ENCODE measurements around the gene HOXA7.
A peak's percentile ranks its signal among the peaks of the same experiment; 100 is the strongest.

HOXA7 gene

DNA sequence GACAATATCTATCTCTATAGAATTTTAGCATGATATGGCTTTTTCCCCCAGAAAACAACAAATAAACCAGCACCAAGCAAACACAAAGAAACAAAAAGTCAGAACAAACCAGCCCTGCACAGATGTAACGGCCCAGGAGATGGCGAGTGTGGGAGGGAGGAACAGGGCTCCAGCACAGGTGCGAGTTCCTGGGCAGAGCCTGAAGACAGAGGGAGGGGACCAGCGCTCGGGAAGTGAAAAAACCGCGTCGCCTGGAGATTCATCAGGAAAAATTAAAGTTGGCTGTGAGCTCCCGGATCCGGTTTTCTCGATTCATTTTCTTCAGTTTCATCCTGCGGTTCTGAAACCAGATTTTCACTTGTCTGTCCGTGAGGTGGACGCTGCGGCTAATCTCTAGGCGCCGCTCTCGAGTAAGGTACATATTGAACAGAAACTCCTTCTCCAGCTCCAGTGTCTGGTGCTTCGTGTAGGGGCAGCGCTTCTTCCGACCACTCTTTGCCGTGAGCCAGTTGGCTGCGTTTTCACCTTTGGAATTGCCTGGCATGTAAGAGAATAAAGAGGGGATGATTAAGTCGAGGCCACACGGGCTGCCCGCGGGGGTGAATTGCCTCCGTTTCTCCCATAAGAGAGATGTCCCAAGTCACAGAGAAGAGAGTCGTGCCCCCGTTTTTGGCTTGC lies 15.3 kb upstream of the HOXA7 start (continued):
- TF ChIP-seq, protein P1, sequence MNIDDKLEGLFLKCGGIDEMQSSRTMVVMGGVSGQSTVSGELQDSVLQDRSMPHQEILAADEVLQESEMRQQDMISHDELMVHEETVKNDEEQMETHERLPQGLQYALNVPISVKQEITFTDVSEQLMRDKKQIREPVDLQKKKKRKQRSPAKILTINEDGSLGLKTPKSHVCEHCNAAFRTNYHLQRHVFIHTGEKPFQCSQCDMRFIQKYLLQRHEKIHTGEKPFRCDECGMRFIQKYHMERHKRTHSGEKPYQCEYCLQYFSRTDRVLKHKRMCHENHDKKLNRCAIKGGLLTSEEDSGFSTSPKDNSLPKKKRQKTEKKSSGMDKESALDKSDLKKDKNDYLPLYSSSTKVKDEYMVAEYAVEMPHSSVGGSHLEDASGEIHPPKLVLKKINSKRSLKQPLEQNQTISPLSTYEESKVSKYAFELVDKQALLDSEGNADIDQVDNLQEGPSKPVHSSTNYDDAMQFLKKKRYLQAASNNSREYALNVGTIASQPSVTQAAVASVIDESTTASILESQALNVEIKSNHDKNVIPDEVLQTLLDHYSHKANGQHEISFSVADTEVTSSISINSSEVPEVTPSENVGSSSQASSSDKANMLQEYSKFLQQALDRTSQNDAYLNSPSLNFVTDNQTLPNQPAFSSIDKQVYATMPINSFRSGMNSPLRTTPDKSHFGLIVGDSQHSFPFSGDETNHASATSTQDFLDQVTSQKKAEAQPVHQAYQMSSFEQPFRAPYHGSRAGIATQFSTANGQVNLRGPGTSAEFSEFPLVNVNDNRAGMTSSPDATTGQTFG (tag by site-specific recombination; IDR thresholded peaks at IDR 0.05; ENCODE audit: borderline replicate concordance): no peak
- TF ChIP-seq SP7 (tag by site-specific recombination; IDR thresholded peaks at IDR 0.05) (no peak), ZFP37 (tag by site-specific recombination; IDR thresholded peaks at IDR 0.05) (no peak), ZNF140 (tag by site-specific recombination; IDR thresholded peaks at IDR 0.05) (no peak), ZNF555 (tag by site-specific recombination; conservative IDR thresholded peaks at IDR 0.05) (no peak), ZSCAN16 (tag by site-specific recombination; IDR thresholded peaks at IDR 0.05) (no peak), HOXC10 (CRISPR knock-in tag; IDR thresholded peaks at IDR 0.05) (no peak), ZNF23 (tag by site-specific recombination; IDR thresholded peaks at IDR 0.05; ENCODE audit: borderline replicate concordance) (no peak), ZNF560 (tag by site-specific recombination; IDR thresholded peaks at IDR 0.05; ENCODE audit: borderline replicate concordance) (no peak), ZNF585B (tag by site-specific recombination; IDR thresholded peaks at IDR 0.05) (no peak), PRDM1 (tag by site-specific recombination; IDR thresholded peaks at IDR 0.05) (peak; percentile 45; the same call in 1 of the 2 replicates), SCRT1 (tag by site-specific recombination; IDR thresholded peaks at IDR 0.05; ENCODE audit: borderline replicate concordance) (no peak), ZNF521 (tag by site-specific recombination; IDR thresholded peaks at IDR 0.05) (no peak), ZNF785 (tag by site-specific recombination; IDR thresholded peaks at IDR 0.05) (no peak), ZNF184 (tag by site-specific recombination; IDR thresholded peaks at IDR 0.05) (no peak), KLF10 (tag by site-specific recombination; IDR thresholded peaks at IDR 0.05) (no peak)
- TF ChIP-seq, protein P2, sequence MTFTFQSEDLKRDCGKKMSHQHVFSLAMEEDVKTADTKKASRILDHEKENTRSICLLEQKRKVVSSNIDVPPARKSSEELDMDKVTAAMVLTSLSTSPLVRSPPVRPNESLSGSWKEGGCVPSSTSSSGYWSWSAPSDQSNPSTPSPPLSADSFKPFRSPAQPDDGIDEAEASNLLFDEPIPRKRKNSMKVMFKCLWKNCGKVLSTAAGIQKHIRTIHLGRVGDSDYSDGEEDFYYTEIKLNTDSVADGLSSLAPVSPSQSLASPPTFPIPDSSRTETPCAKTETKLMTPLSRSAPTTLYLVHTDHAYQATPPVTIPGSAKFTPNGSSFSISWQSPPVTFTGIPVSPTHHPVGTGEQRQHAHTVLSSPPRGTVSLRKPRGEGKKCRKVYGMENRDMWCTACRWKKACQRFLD (tag by site-specific recombination; IDR thresholded peaks at IDR 0.05): no peak
- TF ChIP-seq, protein P3, sequence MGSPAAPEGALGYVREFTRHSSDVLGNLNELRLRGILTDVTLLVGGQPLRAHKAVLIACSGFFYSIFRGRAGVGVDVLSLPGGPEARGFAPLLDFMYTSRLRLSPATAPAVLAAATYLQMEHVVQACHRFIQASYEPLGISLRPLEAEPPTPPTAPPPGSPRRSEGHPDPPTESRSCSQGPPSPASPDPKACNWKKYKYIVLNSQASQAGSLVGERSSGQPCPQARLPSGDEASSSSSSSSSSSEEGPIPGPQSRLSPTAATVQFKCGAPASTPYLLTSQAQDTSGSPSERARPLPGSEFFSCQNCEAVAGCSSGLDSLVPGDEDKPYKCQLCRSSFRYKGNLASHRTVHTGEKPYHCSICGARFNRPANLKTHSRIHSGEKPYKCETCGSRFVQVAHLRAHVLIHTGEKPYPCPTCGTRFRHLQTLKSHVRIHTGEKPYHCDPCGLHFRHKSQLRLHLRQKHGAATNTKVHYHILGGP (tag by site-specific recombination; IDR thresholded peaks at IDR 0.05): no peak
- TF ChIP-seq, protein P4, sequence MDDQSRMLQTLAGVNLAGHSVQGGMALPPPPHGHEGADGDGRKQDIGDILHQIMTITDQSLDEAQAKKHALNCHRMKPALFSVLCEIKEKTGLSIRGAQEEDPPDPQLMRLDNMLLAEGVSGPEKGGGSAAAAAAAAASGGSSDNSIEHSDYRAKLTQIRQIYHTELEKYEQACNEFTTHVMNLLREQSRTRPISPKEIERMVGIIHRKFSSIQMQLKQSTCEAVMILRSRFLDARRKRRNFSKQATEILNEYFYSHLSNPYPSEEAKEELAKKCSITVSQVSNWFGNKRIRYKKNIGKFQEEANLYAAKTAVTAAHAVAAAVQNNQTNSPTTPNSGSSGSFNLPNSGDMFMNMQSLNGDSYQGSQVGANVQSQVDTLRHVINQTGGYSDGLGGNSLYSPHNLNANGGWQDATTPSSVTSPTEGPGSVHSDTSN (CRISPR knock-in tag; IDR thresholded peaks at IDR 0.05): no peak
- TF ChIP-seq, protein P5, sequence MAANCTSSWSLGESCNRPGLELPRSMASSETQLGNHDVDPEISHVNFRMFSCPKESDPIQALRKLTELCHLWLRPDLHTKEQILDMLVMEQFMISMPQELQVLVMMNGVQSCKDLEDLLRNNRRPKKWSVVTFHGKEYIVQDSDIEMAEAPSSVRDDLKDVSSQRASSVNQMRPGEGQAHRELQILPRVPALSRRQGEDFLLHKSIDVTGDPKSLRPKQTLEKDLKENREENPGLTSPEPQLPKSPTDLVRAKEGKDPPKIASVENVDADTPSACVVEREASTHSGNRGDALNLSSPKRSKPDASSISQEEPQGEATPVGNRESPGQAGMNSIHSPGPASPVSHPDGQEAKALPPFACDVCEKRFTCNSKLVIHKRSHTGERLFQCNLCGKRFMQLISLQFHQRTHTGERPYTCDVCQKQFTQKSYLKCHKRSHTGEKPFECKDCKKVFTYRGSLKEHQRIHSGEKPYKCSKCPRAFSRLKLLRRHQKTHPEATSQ (tag by site-specific recombination; IDR thresholded peaks at IDR 0.05): no peak
- TF ChIP-seq, protein P6, sequence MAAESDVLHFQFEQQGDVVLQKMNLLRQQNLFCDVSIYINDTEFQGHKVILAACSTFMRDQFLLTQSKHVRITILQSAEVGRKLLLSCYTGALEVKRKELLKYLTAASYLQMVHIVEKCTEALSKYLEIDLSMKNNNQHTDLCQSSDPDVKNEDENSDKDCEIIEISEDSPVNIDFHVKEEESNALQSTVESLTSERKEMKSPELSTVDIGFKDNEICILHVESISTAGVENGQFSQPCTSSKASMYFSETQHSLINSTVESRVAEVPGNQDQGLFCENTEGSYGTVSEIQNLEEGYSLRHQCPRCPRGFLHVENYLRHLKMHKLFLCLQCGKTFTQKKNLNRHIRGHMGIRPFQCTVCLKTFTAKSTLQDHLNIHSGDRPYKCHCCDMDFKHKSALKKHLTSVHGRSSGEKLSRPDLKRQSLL (tag by site-specific recombination; IDR thresholded peaks at IDR 0.05): 0 out of 2 replicates have a peak, but pooled peaks have one; percentile 6
